Inflammatory macrophage treated with lipopolysaccharide for 4 hours (primary cell): ENCODE data around the gene AGBL1.

Experiments
- DNase-seq: peaks from one replicate; pipeline ENCODE4 v3.0.0-alpha.2; 2020

The AGBL1 gene

DNA sequence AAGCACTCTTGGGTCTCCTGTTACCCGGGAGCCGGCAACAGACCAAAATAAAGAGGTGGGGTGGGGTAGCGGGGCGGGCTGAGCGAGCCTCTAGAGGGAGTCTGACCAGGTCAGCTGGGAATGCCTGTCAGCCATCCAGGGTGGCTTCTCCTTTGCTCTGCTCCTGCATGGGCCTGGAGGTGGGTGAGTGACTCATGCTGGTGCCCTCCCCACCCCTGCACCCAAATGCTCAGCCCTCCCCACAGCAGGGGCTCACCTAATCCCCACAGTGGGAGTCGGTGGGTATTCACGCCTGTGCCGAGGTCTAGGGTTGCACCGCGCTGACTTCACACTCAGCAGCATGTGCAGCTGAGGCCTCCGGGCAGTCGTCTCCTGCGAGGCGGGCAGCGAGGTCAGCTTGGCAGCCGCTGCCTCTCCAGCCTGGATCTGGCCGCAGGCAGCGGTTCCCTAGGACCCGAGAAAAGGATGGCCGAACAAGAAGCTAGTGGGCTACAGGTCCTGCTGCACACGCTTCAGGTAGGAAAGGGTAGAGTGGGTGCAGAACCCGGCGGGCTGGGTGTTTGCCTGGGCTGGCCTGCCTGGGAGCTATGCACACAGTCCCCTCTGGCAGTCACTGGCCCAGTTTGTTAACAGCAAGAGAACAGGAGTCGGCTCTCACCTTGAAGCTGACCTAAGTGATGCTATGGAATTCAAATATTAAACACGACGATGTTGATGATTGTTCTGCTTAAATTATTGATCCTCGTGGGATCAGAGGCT is at the start of gene AGBL1:
AGBL1 (plus strand) TSS at position 364 of the 759 bp plus-strand sequence.
- DNase-seq: no peak

DNA sequence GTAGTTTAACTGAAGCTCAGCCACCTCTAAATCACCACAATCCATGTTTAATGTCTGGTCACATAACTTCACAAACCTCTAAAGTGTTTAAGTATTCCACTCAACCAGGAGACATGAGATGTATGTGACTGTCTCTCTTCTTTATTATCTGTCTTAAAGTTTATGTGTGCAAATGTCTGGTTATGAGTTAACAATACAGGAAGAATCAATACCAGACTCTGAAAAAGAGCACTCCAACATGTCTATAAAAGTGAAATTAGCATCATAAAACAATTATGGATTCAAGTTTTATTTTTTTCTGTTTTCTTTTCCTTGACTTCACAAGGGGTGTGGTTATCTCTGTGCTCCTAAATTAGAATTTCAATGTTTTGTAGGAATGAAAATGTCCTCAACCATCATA is 44.8 kb upstream of the AGBL1 start:
- DNase-seq: no peak

DNA sequence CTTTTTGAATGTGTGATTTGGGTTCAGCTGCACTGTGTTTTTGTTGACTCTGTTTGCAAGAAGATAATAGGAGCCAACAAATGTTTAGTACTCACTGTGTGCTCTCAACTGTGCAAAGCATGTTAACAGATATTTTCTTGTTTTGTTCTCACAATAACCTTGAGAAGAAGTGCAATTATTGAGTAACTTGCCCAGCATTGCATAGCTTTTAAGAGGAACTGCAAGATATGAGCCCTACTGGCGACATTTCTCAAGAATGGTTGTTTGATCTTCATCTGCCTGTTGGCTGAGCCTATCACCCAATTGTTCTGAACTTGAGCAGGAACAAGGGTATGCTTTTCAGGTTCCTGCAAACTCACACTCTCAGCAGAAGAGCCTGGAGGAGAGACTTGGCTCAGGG is 43.4 kb upstream of the AGBL1 start:
- DNase-seq: no peak

DNA sequence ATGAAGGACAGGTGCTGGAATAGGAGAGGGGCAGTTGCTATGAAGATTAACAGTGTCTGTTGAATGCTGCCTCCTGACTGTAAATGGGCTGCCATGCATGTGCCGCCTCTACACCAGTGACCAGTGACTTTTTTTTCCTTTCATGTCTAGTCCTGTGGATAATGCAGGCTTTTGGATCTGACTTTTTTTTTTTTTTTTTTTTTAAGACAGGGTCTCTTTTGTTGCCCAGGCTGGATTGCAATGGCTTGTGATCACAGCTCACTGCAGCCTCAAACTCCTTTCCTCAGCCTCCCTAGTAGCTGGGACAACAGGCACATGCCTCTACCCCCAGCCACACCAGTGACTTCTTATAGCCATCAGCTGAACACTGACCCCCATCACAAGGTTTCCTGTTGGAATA is 41.2 kb upstream of the AGBL1 start:
- DNase-seq: no peak

DNA sequence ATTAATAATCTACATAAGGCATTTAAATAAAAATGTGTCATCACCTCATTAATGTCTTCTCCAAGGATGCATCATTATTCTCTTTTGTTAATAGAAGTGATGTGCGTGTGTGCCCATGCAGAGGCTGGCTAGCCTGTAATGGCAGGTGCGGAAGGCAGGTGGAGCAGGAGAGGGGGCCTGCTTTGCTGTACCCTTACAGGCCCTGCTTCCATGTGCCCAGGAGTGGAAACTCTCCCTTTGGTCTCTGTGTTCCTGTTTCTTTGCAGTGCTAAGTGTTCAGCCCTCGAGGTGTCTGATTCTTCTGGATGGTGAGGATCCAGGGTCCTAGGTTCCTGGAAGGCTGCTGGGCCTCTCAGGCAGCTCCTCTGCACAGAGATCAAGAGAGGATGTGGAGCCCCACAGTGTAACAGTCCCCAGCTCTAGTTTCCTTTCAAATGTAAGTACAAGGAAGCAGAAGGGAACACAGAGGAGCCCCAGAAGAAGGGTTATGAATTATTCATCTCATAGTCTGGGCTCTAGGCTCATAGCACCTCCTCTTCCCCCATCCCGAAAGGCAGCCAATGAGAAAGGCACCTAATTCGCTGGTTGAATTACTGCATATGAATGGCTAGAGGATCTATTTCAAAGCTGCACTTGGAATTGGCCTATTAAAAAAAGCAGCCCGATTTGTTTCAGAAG is 39.2 kb upstream of the AGBL1 start:
- DNase-seq: no peak

DNA sequence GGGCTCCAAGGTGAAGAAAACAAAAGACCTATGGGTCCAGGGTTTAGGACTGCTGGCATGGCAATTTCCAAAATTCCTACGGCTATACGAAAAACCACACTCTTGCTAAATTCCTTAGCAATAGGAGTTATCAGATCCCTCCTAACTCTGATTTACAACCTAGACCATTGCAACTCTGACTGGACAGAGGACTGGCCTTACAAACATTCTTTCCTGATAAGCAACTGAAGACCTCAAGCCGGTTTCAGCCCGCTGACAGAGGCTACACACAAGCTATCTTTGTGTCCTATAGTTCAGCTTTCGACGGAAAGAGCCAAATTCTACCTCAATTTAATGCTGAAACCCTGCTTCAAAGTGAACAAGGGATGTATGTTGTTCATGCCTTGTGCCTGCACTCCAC is 38.3 kb upstream of the AGBL1 start:
- DNase-seq: no peak

DNA sequence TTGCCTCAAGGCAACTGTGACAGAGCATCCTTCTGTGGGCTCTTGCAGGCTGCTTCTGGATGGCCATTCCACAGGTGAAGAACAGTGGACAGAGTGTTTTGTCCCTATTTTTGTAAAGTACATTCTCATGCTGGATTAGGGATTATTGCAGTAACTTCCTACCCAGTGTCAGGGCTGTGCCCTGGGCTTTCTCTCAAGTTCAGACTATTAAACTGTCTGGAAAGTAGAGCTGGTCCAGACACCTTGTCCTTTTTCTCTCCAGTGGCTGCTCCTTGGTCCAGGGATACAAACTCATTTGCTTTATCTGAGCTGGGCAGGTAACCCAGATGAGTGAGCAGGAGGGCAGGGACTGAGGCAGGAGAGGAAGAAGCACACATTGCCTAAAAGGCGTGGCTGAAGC is 37.4 kb upstream of the AGBL1 start:
- DNase-seq: no peak

DNA sequence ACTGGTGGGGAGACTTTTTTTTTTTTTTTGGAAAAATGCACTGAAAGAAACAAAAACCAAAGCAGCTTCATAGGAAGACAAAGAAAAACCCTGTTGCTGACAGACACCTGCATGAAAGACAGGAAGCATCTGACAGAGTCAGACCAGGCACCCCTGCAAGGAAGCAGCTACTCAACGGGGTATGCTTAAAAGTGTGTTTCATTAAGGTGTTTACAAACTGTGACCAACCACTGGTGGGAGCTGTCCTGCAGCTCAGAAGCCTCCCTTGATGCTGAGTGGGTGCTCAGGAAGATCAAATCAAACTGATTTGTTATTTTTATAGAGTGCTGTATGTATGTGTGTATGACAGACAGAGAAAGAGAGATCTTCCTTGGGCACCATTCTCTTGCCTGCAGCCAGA is 34.7 kb upstream of the AGBL1 start:
- DNase-seq: no peak

DNA sequence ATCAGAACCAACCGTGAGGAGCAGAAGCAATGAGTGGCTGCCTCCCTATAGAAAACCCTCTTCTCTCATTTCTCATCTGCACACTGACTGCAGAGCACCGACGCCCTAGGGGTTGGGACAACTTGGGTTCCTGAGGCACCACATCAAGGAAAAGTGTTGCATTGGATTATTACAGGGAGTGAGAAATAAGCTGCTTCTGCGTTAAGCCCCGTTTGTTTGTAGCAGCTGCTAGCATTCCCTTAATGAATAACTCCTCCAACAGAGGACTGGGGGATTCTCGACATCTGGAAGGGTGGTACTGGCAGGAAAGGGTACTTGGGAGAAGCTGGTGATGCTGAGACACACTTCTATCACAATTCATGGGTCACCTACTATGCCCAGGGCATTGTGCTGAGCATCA is 25.3 kb upstream of the AGBL1 start:
- DNase-seq: no peak

DNA sequence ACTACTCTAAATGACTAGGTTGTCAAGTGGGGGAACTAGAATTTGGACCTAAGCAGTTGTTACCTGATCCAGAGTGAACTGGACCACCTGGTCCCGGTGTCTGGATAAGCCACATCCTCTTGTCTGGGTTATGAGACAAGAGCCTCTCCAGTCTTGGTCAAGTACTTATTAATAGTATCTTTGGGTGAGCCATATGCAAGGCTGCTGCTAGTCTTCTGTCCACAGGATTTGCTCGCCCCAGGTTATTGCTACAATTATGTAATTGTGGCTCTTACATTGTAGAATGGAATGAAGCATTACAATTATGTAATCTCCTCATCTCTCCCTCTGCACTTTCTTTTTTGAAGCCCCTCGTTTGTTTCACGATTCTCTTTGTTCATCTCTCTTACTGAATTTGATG is 24.0 kb upstream of the AGBL1 start:
- no peak for DNase-seq

DNA sequence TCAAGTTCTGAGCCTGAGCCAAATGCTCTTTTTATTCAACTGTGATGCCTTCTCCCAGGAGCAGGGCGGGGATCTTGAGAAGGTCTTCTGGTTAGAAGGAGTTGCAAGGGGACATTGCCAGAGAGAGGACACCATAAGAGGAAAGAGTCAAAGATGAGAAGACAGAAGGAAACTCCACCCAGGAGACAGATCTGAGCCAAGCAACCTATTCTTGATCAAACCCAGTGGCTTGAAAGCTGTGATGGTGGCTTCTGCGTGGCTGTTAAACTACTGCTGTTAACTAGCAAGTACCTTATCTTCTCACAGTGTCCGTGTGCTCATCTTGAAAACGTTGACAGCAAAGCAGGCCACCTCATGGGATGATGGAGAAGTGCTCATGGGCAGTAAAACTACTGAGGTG is 19.8 kb upstream of the AGBL1 start:
- no peak for DNase-seq

DNA sequence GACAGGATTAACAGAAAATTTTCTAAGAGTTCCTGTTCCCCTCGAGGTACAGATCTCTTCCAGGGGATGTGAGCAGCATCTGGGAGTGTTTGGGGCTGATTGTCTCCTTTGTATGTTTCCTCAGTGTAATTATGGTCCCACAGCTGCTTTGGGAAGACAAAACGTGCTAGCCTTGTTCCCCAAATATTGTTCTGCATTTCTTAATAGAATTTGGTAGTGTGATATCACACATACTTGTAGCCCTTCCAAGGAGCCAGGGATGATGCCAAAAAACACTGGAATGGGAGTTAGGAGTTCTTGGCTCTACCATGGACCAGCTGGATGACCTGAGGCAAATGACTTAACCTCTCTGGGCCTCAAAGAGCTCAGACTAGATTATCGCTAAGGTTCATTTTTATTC is 19.0 kb upstream of the AGBL1 start:
- no peak for DNase-seq

DNA sequence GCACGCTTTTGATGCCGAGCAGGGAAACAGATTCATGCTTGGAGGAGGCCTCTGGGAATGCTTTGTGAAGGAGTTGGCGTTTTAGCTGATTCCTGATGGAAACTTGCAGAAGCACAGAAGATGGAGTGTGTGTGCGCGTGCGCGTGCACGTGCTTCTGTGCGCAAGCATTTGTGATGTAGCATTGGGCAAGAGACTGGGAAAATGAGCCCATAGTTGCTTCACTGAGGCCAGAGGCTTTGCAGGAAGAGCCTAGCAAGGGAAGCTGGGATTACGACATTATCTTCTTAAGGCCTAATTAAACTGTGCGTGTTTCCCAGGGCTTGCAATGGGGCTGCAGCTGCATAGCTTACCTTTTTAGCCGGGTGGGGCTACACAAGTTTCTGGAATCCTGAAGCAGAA is 18.1 kb upstream of the AGBL1 start:
- no peak for DNase-seq

DNA sequence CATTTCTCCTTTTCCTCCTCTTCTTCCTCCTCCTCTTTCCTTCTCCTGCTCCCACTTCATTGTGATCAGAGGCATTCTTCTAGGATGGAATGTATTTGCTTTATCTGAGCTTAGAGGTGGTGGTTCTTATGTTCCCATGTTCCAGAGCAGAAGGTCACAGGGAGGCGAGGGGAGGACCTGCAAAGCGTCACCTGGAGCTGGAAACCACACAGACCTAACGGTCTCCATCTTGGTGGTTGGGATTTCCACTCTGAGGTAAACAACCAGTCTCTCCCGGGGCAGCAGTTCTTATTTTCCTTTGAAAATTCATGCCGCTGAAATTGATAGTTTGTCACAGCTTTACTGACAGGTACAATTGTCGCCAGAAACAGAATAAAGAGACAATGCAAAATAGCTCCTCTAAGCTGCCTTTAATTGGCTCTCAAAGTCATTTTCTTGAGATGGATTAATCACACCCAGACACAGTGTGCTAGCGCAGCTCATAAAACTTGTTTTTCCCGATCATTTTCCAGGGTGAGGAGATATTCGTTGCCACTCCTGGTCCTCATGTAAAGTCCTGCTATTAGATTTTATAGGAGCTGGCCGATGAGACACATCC is 16.9 kb upstream of the AGBL1 start:
- DNase-seq: no peak

DNA sequence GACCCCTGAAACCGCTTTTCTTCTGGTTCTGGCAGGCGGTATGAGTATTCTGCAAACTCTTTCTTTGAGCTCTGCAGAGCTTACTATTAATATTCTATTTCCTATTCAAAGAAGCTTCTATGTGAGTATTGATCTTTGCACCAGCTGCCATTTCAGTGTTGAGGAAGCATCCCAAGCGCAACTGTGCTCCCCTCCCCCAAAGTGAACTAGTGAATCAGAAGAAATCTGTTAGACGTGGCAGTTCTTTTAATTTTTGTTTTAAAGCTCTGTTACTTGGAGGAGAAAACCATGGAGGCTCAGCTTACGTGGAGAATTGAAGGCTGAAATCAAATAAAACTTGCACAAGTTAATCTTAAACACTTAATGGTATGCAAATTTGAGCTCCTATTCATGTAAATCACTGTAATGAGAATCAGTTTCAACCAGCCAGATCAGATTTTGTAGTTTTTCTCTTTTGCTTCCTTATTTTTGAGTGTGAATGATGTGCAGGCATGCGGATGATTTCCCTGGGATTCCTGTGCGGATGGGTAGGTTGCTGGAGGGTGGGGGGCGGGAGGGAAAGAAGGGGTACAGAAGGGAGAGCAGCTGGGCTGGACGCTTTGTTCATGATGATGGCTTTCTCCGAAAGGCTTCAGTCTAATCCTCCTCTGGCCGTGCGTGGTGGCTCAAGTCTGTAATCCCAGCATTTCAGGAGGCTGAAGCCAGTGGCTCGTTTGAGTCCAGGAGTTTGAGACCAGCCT is 16.1 kb upstream of the AGBL1 start:
- DNase-seq: no peak

DNA sequence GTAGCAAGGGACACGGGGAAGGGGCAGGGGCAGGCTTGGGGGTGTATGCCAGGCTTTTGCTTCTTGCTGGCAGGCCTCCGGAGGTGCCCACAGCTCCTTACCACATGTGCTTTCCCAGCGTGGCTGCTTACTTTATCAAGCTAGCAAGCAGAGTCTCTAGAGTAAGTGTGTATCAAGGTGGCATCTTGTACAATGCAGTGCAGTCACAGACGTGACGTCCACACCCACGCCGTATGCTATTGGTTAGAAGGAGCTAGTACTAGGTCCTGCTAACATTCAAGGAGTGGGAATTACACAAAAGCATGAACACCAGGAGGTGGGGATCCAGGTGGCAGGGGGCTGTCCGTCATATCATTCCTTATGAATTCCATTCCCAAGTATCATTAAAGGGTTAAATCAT is 15.3 kb upstream of the AGBL1 start:
- no peak for DNase-seq

DNA sequence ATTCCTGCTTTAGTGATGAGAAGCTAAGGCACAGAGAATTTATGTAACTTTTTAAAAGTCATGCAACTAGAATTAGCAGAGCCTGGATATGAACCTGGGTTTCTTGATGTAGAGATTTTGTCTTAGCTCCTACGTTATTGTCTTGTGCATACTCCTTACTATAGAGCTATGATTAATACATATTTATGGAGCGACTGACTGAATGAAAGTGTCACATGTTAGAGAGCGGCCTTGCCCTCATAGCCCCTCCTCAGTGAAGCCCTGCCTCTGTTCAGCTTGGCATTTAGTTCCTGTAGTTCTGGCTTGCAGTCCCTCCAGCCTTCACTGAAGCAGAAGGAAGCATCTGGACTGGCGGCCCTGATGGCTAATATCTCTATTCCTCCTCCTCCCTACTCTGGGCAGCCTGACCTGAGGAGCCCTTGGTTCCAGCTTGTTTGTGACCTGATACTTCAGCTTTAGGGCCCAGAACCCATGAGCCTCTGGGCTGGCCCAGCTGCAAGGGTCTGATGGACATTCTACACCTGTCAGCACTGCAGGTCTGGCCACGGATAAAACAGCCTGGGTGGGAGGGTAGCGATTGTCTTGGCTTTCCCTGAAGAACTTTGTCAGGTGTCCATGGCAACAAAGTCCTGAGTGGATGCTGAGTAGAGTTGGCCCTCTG is 13.4 kb upstream of the AGBL1 start:
- DNase-seq: no peak

DNA sequence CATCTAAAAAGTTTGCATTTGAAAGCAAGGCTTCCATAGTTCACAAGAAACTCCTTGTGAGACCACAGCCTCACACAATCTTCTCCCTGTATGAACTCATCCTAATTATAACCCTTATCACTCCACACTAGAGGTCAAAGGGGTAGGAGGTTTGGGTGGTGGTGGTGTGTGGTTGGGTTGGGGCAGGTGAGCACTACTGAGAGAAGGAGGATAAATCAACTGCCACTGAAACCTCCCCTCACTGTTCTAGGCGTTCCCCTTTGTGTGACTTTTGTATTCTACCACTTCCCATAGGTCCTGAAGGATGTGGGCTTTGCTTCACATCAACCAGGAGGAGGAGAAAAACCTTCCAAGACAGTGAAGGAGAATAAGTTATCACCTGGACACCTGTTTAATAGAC is 6.4 kb upstream of the AGBL1 start:
- no peak for DNase-seq

DNA sequence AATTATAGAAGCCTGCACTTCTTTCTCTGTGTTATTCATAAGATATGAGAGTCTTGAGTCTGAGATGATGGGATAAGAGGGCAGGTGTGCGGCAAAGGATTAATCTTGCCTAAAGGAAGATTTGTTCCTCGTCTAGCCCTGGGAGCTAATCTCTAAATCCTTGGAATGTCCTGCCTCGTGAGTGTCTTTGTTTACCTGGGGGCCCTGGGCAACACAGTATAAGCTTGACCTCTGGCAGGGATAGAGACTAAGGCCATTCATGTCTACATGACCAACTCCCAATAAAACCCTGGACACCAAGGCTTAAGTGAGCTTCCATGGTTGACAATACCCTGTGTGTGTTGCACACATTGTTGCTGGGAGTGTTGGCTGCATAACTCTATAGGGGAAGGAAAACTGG is 3.2 kb upstream of the AGBL1 start:
- DNase-seq: no peak

DNA sequence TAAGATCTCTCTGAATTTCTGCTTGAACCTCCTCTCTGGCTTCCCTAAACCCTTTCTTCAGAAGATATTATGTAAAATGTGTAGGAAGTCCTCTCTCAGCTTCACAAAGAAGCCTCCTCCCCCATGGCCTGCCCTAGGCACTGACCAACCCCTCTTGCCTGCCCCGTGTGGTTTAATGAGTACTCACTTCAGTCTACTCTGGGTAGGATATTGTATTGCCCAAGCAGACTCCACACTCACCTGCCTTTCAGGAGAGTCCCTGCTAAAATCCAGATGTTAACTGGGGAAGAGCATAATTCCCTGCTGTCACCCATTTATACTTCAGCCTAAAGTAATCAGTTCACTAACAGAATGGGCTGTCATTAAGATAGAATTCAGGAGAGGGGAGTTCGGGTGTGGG is 2.6 kb upstream of the AGBL1 start:
- no peak for DNase-seq

DNA sequence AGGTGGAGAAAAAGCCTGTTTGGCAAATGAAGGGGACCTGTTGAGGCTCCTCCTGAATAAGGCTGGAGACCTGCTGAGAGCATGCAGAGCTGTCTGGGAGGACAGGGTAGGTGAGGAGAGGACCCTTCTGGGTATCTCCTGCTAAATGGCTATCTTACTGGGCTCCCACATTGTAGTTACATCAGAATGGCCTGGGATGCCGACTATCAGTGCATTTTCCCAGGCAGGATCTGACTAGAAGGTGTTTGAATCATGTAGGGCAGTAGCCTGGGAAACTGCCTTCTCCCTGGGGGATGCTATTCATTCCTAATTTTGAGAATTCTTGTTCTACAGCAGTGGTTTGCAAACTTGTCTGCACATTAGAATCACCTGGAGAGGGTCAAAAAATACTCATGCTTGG is 631 bp downstream of the AGBL1 start:
- no peak for DNase-seq

DNA sequence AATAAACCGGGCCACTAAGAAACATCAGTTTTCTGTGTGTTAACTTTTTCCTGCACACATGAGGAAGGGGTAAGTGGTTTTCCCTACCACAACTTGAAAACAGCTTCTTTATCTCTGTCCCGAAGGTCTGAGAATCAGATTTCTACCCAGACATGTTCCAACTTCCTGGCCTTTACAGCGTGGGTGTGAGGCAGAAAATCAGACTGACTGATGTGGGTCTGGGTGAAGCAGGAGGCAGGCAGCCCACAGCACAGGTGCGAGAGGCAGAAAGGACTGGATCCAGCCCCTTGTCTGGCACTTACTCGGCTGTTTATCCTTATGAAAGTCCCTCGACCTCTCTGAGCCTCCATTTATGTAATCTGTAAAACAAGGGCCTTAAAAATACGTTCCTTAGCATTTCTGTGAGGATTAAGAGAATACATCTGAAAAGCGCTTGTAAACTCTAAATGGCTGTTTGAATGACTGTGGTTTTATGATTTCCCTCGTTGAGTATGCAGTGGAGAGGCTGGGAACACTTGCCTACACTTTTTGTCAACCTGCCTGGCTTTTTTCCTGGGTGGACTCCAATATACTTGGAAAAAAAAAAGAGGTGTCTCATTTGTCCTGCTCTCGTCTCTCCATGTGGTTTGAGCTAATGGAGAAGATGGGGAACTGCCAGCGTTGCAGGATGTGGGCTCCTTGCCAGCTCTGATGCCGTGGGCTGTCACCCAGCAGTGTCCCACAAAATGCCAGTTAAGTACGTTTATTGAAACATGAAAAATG is 3.1 kb downstream of the AGBL1 start:
- no peak for DNase-seq
